GM12878 (cell line): Measurements from ENCODE around the gene CCDC195. TPM values are rescaled to one million over a fixed set of nuclear protein-coding genes. Genes with fewer than 3 reads are reported as not detected.
"Not testable (repeated sequence)": the region's sequence is repeated elsewhere in the genome, so short reads cannot be mapped to it uniquely, and the experiment has no call there.

Experiments used
- ATAC-seq: fragments of 200-7000 bp; cut with Tn5 transposase; 3 replicates; pipeline ENCODE4 v1.9.1; 2020; ENCODE audit warnings: mild to moderate bottlenecking, moderate library complexity
- BruUV-seq: library from RNA; stranded (reverse); fragments of 400-500 nt; replicated peaks from 2 replicates; lab custom pipeline; 2021; lab: Mats Ljungman, UMichigan
- CTCF ChIA-PET: fragments of 300-600 bp; sonication (Branson Sonifier 250); formaldehyde crosslinking; extraction: SDS; loops from one replicate; lab custom pipeline; 2021; ENCODE audit warnings: inconsistent platforms; lab: Yijun Ruan, JAX
- POLR2A ChIA-PET: fragments of 350-600 bp; formaldehyde crosslinking; extraction: SDS; loops from one replicate; lab custom pipeline; 2021; ENCODE audit warnings: inconsistent platforms; lab: Charles Lee
- RAD21 ChIA-PET: fragments of 300-600 bp; sonication (Branson Sonifier 250); formaldehyde crosslinking; loops from one replicate; lab custom pipeline; 2023; ENCODE audit warnings: antibody characterized with exemption; ENCODE audit not compliant: unreplicated experiment; lab: Charles Lee
- SMC1A ChIA-PET: fragments of 300-600 bp; sonication (Branson Sonifier 250); formaldehyde crosslinking; loops from one replicate; lab custom pipeline; 2023; ENCODE audit not compliant: unreplicated experiment, uncharacterized antibody; lab: Charles Lee
- DNase-seq: peaks from one replicate; pipeline ENCODE4 v3.0.0-alpha.2; 2011; ENCODE audit warnings: low read depth, low spot score
- FAIRE-seq: peaks from 3 replicates; lab custom pipeline; 2011; peaks lifted over from hg19 to GRCh38; lab: Jason Lieb, UNC
- H2AFZ ChIP-seq: 2 replicates; pipeline ENCODE4 v1.6.0; 2011; ENCODE audit warnings: low read depth, low read length, control low read depth; ENCODE audit not compliant: control insufficient read depth
- H3K27ac ChIP-seq: 2 replicates; pipeline ENCODE4 v1.5.1; 2011; ENCODE audit warnings: control low read depth; ENCODE audit not compliant: control insufficient read depth, insufficient read depth
- H3K27me3 ChIP-seq, 2 experiments: replicated peaks in 1 of 2; 2 replicates each; pipeline versions ENCODE4 v1.6.0 to v1.6.1; 2011; ENCODE audit warnings: low read length in 1 of 2; ENCODE audit not compliant: control insufficient read depth in 2 of 2, insufficient read depth in 2 of 2
- H3K36me3 ChIP-seq, 2 experiments: 2 replicates each; pipeline ENCODE4 v1.5.1; 2011; ENCODE audit warnings: low read length in 1 of 2; ENCODE audit not compliant: control insufficient read depth in 2 of 2, insufficient read depth in 2 of 2
- H3K4me1 ChIP-seq: 2 replicates; pipeline ENCODE4 v1.6.1; 2011; ENCODE audit warnings: mild to moderate bottlenecking, low read length, moderate library complexity, mixed read lengths; ENCODE audit not compliant: control insufficient read depth, insufficient read depth
- H3K4me2 ChIP-seq: 2 replicates; pipeline ENCODE4 v1.6.0; 2011; ENCODE audit warnings: control low read depth; ENCODE audit not compliant: control insufficient read depth, insufficient read depth
- H3K4me3 ChIP-seq: fragments of 200-600 bp; sonication (generic); 2 replicates; pipeline ENCODE4 v1.5.1; 2016
- H3K79me2 ChIP-seq: 2 replicates; pipeline ENCODE4 v1.6.0; 2011; ENCODE audit warnings: low read length; ENCODE audit not compliant: control insufficient read depth, insufficient read depth
- H3K9ac ChIP-seq: 2 replicates; pipeline ENCODE4 v1.8.0; 2011; ENCODE audit warnings: low read length, control low read depth, mixed read lengths; ENCODE audit not compliant: control insufficient read depth, insufficient read depth
- H3K9me3 ChIP-seq: replicated peaks from 3 replicates; pipeline ENCODE4 v1.5.1; 2011; ENCODE audit warnings: mild to moderate bottlenecking, low read length; ENCODE audit not compliant: control insufficient read depth, insufficient read depth
- H4K20me1 ChIP-seq: 2 replicates; pipeline ENCODE4 v1.6.0; 2011; ENCODE audit not compliant: control insufficient read depth, insufficient read depth
- ATF7 ChIP-seq: fragments of 450-650 bp; IDR thresholded peaks from 2 replicates; pipeline ENCODE4 v1.6.1; 2016; ENCODE audit warnings: low read depth, mild to moderate bottlenecking
- BACH1 ChIP-seq: fragments of 450-650 bp; IDR thresholded peaks from 2 replicates; pipeline ENCODE4 v1.6.1; 2017; ENCODE audit warnings: mild to moderate bottlenecking, borderline replicate concordance
- CREM ChIP-seq: IDR thresholded peaks from 2 replicates; pipeline ENCODE4 v1.6.1; 2014; ENCODE audit warnings: antibody characterized with exemption, low read depth
- FOXM1 ChIP-seq: IDR thresholded peaks from 2 replicates; pipeline ENCODE4 v1.6.1; 2012; ENCODE audit warnings: low read depth, mild to moderate bottlenecking, inconsistent platforms, low read length, moderate library complexity
- MEF2A ChIP-seq: IDR thresholded peaks from 2 replicates; pipeline ENCODE4 v1.6.1; 2011; ENCODE audit warnings: low read depth, mild to moderate bottlenecking, low read length, moderate library complexity; ENCODE audit not compliant: insufficient read depth
- POU2F2 ChIP-seq: IDR thresholded peaks from 3 replicates; pipeline ENCODE4 v1.6.1; 2011; ENCODE audit warnings: low read depth, mild to moderate bottlenecking, low read length, borderline replicate concordance
- RELA ChIP-seq: fragments of 450-650 bp; IDR thresholded peaks from 2 replicates; pipeline ENCODE4 v1.8.0; 2014; ENCODE audit warnings: borderline replicate concordance; ENCODE audit not compliant: partially characterized antibody
- SMAD1 ChIP-seq: fragments of 450-650 bp; IDR thresholded peaks from 2 replicates; pipeline ENCODE4 v1.6.1; 2018; ENCODE audit warnings: mild to moderate bottlenecking, low read depth; ENCODE audit not compliant: partially characterized antibody
- SP1 ChIP-seq: IDR thresholded peaks from one replicate; pipeline ENCODE4 v1.6.1; 2011; ENCODE audit warnings: low read depth, low read length
- SUZ12 ChIP-seq: fragments of 200-600 bp; sonication (generic); IDR thresholded peaks from one replicate; pipeline ENCODE4 v1.6.1; 2018; ENCODE audit warnings: antibody characterized with exemption, mild to moderate bottlenecking; ENCODE audit not compliant: unreplicated experiment
- TBL1XR1 ChIP-seq: IDR thresholded peaks from 2 replicates; pipeline ENCODE4 v1.6.1; 2012; ENCODE audit warnings: low read depth, low read length, improper control_type of control experiment
- ZNF217 ChIP-seq: fragments of 450-650 bp; IDR thresholded peaks from 2 replicates; pipeline ENCODE4 v1.6.1; 2017; ENCODE audit warnings: antibody characterized with exemption, mild to moderate bottlenecking
- WGBS: methylation state at CpG from one replicate; pipeline ENCODE4 v1.1.6; 2016; ENCODE audit warnings: low lambda C conversion rate; ENCODE audit not compliant: insufficient replicate concordance, insufficient coverage; ENCODE audit errors: missing lambda C conversion rate; 5-methylcytosine and 5-hydroxymethylcytosine counted together
- in situ Hi-C: fragments of 300-500 bp; cut with MboI; formaldehyde crosslinking; loops from 9 replicates; pipeline ENCODE4 v1.14.3; 2018; ENCODE audit warnings: mixed read lengths
- intact Hi-C: fragments of 100-400 bp; cut with micrococcal nuclease; formaldehyde crosslinking; loops from one replicate; pipeline ENCODE4 v1.14.2; 2022; ENCODE audit not compliant: unreplicated experiment
- polyA plus RNA-seq, 11 experiments: library from polyadenylated mRNA; depleted of rRNA in 4 of 11; unstranded in 6 of 11; stranded (reverse) in 5 of 11; fragments of >200 nt; fragmentation: Nextera tagmentation in 4 of 11; fragmentation: Illumina TruSeq in 1 of 11; extraction: Ambion mirVana in 4 of 11; extraction: Trizol in 1 of 11; gene quantifications; 1 replicate in 1 of 11; 2 replicates in 10 of 11; pipeline versions ENCODE4 v1.2.1 to v1.2.3, GENCODE V29; 2011 to 2016; ENCODE audit warnings: inconsistent platforms in 2 of 11, missing spikeins in 2 of 11, low read depth in 1 of 11
- total RNA-seq, 4 experiments: library from RNA; depleted of rRNA in 3 of 4; stranded (reverse); fragments of >200 nt in 3 of 4; fragmentation: Illumina TruSeq in 1 of 4; extraction: Trizol in 1 of 4; gene quantifications; 2 replicates each; pipeline versions ENCODE4 v1.2.1 to v1.2.3, GENCODE V29; 2013 to 2021
- TF ChIP-seq, protein P1 (sequence below): fragments of 450-650 bp; IDR thresholded peaks from 2 replicates; pipeline ENCODE4 v1.6.1; 2017; ENCODE audit warnings: mild to moderate bottlenecking

CCDC195 gene
- total and polyA plus RNA-seq, 10 of the 15 experiments (the other 5 are each of a cell fraction or from before 2014, with no cell fraction given): not detected

DNA sequence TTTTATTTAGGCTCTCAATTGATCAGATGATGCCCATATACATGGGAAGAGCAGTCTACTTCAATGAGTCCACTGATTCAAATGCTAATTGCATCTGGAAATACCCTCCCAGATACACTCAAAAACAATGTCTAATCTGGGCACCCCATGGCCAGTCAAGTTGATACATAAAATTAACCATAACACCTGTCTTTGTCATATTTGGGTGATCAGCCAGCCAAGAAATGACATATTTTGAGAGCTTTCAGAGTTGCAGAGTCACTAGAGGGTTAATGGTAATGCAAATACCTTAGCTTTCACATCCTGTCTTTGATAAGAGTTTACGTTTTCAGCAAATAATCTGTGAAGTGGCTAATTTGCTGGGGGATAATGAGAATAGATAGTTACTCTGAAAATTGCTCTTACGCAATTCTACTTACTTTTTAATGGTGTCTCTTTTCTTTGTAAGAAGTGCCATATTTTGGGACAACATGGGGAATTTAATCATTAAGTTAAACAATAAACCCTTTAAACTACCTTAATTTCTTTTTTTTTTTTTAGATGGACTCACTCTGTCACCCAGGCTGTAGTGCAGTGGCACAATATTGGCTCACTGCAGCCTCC lies 49.1 kb downstream of the CCDC195 start (continued):
- peak; percentile 88; the same call in 1 of the 2 replicates for TF ChIP-seq ZNF217
- TF ChIP-seq CREM: peak; percentile 76; the same call in 1 of the 2 replicates
- TF ChIP-seq, protein P1, sequence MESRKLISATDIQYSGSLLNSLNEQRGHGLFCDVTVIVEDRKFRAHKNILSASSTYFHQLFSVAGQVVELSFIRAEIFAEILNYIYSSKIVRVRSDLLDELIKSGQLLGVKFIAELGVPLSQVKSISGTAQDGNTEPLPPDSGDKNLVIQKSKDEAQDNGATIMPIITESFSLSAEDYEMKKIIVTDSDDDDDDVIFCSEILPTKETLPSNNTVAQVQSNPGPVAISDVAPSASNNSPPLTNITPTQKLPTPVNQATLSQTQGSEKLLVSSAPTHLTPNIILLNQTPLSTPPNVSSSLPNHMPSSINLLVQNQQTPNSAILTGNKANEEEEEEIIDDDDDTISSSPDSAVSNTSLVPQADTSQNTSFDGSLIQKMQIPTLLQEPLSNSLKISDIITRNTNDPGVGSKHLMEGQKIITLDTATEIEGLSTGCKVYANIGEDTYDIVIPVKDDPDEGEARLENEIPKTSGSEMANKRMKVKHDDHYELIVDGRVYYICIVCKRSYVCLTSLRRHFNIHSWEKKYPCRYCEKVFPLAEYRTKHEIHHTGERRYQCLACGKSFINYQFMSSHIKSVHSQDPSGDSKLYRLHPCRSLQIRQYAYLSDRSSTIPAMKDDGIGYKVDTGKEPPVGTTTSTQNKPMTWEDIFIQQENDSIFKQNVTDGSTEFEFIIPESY: no peak
- TF ChIP-seq TBL1XR1: peak; percentile 85
- TF ChIP-seq BACH1: peak; percentile 75
- TF ChIP-seq MEF2A: peak; percentile 85
- no peak for TF ChIP-seq SUZ12
- TF ChIP-seq SMAD1: no peak
- peak; percentile 91 for TF ChIP-seq ATF7
- peak; percentile 87 for TF ChIP-seq RELA
- TF ChIP-seq FOXM1: peak; percentile 94
- TF ChIP-seq SP1: no peak
- TF ChIP-seq POU2F2: peak; percentile 97

DNA sequence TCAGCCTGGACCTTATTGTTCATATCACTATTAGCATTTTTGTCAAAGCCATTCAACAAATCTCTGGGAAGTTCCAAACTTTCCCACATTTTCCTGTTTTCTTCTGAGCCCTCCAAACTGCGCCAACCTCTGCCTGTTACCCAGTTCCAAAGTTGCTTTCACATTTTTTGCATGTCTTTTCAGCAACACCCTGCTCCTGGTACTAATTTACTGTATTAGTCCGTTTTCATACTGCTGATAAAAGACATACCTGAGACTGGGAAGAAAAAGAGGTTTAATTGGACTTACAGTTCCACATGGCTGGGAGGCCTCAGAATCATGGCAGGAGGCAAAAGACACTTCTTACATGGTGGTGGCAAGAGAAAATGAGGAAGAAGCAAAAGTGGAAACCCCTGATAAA lies 52.8 kb downstream of the CCDC195 start:
- SMC1A ChIA-PET, POLR2A ChIA-PET, H3K9ac ChIP-seq, BruUV-seq, FAIRE-seq, DNase-seq, H3K27ac ChIP-seq, H3K36me3 ChIP-seq, in situ Hi-C loops, H3K27me3 ChIP-seq, H3K4me1 ChIP-seq, CTCF ChIA-PET, ATAC-seq, H3K79me2 ChIP-seq, H4K20me1 ChIP-seq, H3K4me3 ChIP-seq, H2AFZ ChIP-seq, RAD21 ChIA-PET, H3K4me2 ChIP-seq: not testable (repeated sequence)
- WGBS: 62% methylated on average over 2 of the region's 2 CpGs
- intact Hi-C loops: loop anchor here (10.0 kb wide), 1 partner anchor 381 kb away; the partner anchor contains the start of gene DOCK10
- peaks cover 13% of the 10 kb centered on the region; the same call in 2 of the 3 replicates for H3K9me3 ChIP-seq

DNA sequence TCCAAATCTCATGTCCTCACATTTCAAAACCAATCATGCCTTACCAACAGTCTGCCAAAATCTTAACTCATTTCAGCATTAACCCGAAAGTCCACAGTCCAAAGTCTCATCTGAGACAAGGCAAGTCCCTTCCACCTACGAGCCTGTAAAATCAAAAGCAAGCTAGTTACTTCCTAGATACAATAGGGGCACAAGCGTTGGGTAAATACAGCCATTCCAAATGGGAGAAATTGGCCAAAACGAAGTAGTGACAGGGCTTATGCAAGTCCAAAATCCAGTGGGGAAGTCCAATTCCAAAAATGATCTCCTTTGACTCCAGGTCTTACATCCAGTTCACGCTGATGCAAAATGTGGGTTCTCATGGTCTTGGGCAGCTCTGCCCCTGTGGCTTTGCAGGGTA lies 54.5 kb downstream of the CCDC195 start:
- H4K20me1 ChIP-seq, H3K4me2 ChIP-seq, in situ Hi-C loops, H3K9ac ChIP-seq, RAD21 ChIA-PET, H3K36me3 ChIP-seq, BruUV-seq, H3K4me3 ChIP-seq, FAIRE-seq, ATAC-seq, H2AFZ ChIP-seq, H3K27ac ChIP-seq, DNase-seq, H3K4me1 ChIP-seq, H3K27me3 ChIP-seq, H3K79me2 ChIP-seq: not testable (repeated sequence)
- ChIA-PET SMC1A (interaction anchor here (0.9 kb wide), 1 partner anchor 297 kb away, joined by 3 read pairs; no protein-coding TSS in a partner anchor), POLR2A (interaction anchor here (0.7 kb wide), 1 partner anchor 115 kb away, joined by 3 read pairs; no protein-coding TSS in a partner anchor), CTCF (interaction anchor here (0.7 to 2.0 kb wide), 3 partner anchors 10 to 15 kb away, joined by 3 to 6 read pairs (median 6); no protein-coding TSS in a partner anchor)
- H3K9me3 ChIP-seq: peaks cover 13% of the 10 kb centered on the region; the same call in 2 of the 3 replicates
- intact Hi-C loops: loop anchor here (10.0 kb wide), 1 partner anchor 383 kb away; the partner anchor contains the start of gene DOCK10
- 47% methylated on average over 5 of the region's 5 CpGs for WGBS
